WI38 (cell line): ENCODE data around the gene PIP5K1A.

ENCODE experiments used
- H3K4me3 ChIP-seq: 2 replicates; pipeline ENCODE4 v1.5.1; 2011; ENCODE audit warnings: low read depth, mild to moderate bottlenecking, control low read depth, low read length
- CTCF ChIP-seq: IDR thresholded peaks from 2 replicates; pipeline ENCODE4 v1.5.1; 2012; ENCODE audit warnings: low read depth, mild to moderate bottlenecking, control low read depth, low read length

PIP5K1A gene, protein sequence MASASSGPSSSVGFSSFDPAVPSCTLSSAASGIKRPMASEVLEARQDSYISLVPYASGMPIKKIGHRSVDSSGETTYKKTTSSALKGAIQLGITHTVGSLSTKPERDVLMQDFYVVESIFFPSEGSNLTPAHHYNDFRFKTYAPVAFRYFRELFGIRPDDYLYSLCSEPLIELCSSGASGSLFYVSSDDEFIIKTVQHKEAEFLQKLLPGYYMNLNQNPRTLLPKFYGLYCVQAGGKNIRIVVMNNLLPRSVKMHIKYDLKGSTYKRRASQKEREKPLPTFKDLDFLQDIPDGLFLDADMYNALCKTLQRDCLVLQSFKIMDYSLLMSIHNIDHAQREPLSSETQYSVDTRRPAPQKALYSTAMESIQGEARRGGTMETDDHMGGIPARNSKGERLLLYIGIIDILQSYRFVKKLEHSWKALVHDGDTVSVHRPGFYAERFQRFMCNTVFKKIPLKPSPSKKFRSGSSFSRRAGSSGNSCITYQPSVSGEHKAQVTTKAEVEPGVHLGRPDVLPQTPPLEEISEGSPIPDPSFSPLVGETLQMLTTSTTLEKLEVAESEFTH

DNA sequence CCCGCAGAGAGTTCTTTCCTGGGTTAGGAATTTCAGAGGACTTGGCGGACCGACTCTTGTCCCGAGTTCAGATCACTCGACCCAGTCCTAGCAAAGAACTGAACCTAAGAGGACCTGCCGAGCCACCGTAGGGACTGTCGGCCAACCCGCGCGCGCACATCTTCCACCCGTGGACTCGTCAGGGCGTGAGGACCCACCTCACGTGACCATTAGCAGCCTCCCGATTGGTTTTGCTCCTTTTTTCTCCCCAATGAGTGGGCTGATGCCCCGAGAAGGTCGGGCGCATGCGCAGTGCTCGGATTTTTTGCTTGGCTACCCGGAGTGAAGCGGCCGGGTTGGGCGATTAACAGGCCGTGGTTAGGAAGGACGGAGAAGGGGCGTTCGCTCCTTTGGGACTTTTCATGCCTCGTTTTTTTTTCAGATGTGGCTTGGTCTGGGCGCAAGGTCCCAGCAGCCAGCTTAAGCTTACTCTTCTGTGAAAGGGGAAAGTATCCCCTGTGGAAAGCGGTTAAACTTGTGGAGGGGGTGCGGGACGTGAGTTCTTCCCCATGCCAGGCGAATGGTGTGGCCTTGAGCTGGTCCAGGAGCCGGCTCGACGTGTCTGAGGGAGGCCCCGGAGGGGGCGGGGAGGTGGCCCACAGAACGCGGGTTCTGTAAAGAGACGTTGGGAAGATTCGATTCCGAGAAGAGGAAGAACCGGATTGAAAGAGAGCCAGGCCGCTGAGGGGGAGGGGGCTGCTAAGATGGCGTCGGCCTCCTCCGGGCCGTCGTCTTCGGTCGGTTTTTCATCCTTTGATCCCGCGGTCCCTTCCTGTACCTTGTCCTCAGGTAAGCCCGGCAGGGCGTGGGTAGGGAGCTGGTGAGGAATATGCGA lies at the start of gene PIP5K1A:
PIP5K1A (plus strand) TSS at position 299 of the 874 bp plus-strand sequence; CDS start at position 744, 445 bp downstream.
- no peak for TF ChIP-seq CTCF
- peak within 1 kb of the TSS; percentile 86 for H3K4me3 ChIP-seq

DNA sequence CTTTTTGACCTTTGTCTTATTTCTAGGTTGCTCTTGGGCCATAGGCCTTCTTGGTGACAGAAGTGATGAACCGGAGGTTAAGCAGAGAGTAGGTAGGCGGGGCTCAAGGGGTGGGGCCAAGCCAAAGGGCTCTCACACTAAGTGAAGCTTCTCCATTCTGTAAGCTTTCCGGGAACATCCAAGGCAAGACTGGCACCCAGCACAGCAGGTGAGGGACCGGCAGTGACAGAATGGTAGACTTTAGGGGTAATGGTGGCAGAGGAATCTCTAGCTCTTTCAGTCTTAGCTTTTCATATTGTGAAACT lies 41.9 kb upstream of the PIP5K1A start, which contains the start of gene TNFAIP8L2:
TNFAIP8L2 (plus strand) TSS at position 135 of the 305 bp plus-strand sequence. CDS start 2,049 bp downstream, outside the sequence.
- no peak for TF ChIP-seq CTCF
- no peak within 1 kb of the TSS for H3K4me3 ChIP-seq

GRCh38 chr1:151157067-151157531 lies 41.3 kb upstream of the PIP5K1A start:
- TF ChIP-seq CTCF: no peak
- H3K4me3 ChIP-seq: no peak overlapping the region

GRCh38 chr1:151158326-151158725 lies 40.0 kb upstream of the PIP5K1A start:
- TF ChIP-seq CTCF: no peak
- H3K4me3 ChIP-seq: no peak overlapping the region

DNA sequence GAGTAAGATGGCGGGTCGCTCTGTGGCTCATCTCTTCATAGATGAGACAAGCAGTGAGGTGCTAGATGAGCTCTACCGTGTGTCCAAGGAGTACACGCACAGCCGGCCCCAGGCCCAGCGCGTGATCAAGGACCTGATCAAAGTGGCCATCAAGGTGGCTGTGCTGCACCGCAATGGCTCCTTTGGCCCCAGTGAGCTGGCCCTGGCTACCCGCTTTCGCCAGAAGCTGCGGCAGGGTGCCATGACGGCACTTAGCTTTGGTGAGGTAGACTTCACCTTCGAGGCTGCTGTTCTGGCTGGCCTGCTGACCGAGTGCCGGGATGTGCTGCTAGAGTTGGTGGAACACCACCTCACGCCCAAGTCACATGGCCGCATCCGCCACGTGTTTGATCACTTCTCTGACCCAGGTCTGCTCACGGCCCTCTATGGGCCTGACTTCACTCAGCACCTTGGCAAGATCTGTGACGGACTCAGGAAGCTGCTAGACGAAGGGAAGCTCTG lies 39.6 kb upstream of the PIP5K1A start:
- no peak overlapping the region for H3K4me3 ChIP-seq
- TF ChIP-seq CTCF: no peak

DNA sequence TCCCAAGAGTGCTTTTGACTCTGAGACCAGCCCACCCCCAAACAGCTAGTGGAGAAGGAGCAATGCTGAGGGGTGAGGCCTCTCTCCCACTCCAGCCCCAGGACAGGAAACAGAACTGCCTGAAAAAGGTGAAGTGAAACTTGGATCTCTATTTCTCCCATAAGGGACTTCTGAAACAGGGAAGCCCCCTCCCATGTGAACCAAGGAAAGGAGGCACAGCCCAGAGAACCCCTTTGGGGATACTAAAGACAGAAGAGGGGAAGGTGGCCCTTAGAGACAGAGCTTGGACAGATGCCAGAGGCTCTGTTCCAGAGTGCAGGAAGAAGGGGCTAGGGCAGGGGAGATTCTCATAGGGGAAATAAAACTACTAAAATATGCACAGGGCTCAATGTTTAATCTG lies 39.0 kb upstream of the PIP5K1A start:
- TF ChIP-seq CTCF: no peak
- no peak overlapping the region for H3K4me3 ChIP-seq
